ENCODE measurements around the gene MAST4. TPM values are rescaled to one million over a fixed set of nuclear protein-coding genes. Genes with fewer than 3 reads are reported as not detected.

MAST4 gene
- total RNA-seq, 2 donors from 2014 or later = 50.4 to 60.6 TPM

DNA sequence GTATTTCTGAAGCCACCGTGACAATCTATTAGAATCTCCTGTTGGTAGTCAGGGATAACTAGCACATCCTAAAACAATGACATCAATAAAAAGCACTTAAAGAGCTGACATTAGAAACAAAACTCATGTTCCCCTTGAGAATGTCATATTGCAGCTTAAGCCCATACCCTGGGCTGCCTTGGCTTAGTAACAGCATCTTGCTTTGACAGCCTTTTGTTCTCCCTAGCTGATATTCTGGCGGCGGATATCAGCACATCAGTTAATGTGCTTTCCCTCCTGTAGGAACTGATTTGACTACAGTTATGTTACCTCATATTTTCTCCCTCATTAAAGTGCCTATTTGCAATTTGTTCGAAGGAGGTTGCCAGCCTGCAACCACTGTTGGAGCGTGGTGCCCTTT, 386.3 kb downstream of the MAST4 start:
- DNase-seq (ENCODE audit: low spot score) = no peak
- Histone ChIP-seq H3K36me3 (no peaks in the 10 kb centered on the region), H3K9me3 (no peaks in the 10 kb centered on the region), H3K4me3 (no peak overlapping the region), H3K4me1 (peaks cover 0 to 38% of the 10 kb centered on the region in 2 donors), H3K27ac (peak overlapping the region in 1 of 2 donors; percentile 20), H3K27me3 (no peaks in the 10 kb centered on the region)
- TF ChIP-seq, protein P1, sequence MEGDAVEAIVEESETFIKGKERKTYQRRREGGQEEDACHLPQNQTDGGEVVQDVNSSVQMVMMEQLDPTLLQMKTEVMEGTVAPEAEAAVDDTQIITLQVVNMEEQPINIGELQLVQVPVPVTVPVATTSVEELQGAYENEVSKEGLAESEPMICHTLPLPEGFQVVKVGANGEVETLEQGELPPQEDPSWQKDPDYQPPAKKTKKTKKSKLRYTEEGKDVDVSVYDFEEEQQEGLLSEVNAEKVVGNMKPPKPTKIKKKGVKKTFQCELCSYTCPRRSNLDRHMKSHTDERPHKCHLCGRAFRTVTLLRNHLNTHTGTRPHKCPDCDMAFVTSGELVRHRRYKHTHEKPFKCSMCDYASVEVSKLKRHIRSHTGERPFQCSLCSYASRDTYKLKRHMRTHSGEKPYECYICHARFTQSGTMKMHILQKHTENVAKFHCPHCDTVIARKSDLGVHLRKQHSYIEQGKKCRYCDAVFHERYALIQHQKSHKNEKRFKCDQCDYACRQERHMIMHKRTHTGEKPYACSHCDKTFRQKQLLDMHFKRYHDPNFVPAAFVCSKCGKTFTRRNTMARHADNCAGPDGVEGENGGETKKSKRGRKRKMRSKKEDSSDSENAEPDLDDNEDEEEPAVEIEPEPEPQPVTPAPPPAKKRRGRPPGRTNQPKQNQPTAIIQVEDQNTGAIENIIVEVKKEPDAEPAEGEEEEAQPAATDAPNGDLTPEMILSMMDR (IDR thresholded peaks at IDR 0.05) = no peak

DNA sequence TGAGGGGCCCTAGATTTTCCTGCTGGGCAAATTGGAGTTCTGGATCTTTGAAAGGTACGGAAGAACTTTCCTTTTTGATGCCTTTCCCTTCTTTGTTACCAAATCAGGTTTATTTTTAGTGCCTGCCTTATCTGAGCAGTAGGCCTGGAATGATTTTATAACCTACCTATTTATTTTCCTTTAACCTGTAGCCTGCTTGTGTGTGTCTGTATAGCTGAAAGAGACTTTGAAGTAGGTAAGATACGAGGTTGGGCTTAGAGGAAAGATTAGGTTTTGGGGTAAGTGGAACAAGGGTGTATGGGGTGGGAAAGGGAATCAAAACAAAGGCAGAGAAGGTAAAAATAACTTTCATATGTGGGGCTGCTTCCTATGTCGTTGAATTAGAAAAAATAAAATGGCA, 389.2 kb downstream of the MAST4 start:
- Histone ChIP-seq H3K9me3 (no peaks in the 10 kb centered on the region), H3K27ac (no peak overlapping the region), H3K4me3 (no peak overlapping the region), H3K36me3 (no peaks in the 10 kb centered on the region), H3K4me1 (peaks cover 0 to 40% of the 10 kb centered on the region in 2 donors), H3K27me3 (no peaks in the 10 kb centered on the region)
- TF ChIP-seq, protein P1 (IDR thresholded peaks at IDR 0.05) = no peak
- DNase-seq (ENCODE audit: low spot score) = no peak

DNA sequence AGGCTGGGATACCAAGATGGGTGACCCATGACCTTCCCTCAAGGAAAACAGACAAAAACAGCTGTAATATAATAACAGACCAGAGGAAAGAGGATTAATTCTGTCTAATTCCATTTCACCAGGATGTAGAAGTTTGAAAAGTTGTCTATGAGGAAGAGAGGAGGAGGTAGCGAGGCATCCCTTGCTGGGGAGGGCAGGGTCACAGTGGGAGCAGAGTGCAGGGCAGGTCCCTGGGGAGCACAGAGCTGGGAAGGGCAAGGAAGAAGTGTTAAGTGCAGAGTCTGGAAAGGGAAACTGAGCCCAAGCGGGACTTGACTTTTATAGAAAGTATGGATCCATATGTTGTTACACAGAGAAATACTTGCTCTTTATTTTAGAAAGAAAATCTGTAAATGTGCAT, 389.8 kb downstream of the MAST4 start:
- Histone ChIP-seq H3K36me3 (no peaks in the 10 kb centered on the region), H3K27ac (no peak overlapping the region), H3K4me3 (no peak overlapping the region), H3K27me3 (no peaks in the 10 kb centered on the region), H3K9me3 (no peaks in the 10 kb centered on the region), H3K4me1 (peaks cover 0 to 34% of the 10 kb centered on the region in 2 donors)
- TF ChIP-seq, protein P1 (IDR thresholded peaks at IDR 0.05) = no peak
- DNase-seq (ENCODE audit: low spot score) = no peak

DNA sequence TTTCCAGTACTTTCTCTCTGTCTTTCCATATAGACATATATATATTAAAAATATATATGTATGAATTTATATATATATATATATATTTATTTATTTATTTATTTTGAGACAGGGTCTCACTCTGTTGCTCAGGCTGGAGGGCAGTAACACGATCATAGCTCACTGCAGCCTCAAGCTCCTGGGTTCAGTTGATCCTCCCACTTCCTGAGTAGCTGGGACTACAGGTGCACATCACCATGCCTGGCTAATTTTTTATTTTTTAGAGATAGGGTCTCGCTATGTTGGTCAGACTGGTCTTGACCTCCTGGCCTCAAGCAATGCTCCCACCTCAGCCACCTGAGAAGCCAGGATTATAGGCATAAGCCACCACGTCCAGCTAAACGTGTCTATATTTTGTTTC, 390.3 kb downstream of the MAST4 start:
- no peak for DNase-seq (ENCODE audit: low spot score)
- TF ChIP-seq, protein P1 (IDR thresholded peaks at IDR 0.05) = no peak
- no peak overlapping the region for H3K27ac ChIP-seq
- H3K4me1 ChIP-seq = peaks cover 0 to 29% of the 10 kb centered on the region in 2 donors
- no peaks in the 10 kb centered on the region for H3K27me3 ChIP-seq
- H3K36me3 ChIP-seq = no peaks in the 10 kb centered on the region
- no peak overlapping the region for H3K4me3 ChIP-seq
- H3K9me3 ChIP-seq = no peaks in the 10 kb centered on the region

DNA sequence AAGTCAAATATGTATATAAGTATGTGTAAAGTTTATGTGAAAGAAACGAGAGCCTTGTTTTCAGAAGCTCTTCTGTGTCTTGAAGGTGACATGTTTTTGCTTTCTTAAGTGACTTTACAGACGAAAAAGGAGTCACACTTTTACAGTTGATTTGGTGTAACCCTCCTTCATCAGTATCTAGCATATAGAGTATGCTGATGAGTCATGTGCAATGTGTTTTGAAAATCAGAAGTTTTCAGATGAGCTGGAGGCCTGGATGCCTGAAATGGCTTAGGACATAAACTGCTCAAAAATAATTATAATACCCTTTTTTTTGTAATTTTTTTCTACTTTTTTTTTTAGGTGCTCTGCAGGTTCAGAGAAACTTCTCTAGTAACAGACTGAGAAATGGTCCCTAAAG, 390.9 kb downstream of the MAST4 start:
- Histone ChIP-seq H3K9me3 (no peaks in the 10 kb centered on the region), H3K27ac (no peak overlapping the region), H3K4me1 (peaks cover 0 to 27% of the 10 kb centered on the region in 2 donors), H3K4me3 (no peak overlapping the region), H3K36me3 (no peaks in the 10 kb centered on the region), H3K27me3 (no peaks in the 10 kb centered on the region)
- TF ChIP-seq, protein P1 (IDR thresholded peaks at IDR 0.05) = no peak
- no peak for DNase-seq (ENCODE audit: low spot score)

DNA sequence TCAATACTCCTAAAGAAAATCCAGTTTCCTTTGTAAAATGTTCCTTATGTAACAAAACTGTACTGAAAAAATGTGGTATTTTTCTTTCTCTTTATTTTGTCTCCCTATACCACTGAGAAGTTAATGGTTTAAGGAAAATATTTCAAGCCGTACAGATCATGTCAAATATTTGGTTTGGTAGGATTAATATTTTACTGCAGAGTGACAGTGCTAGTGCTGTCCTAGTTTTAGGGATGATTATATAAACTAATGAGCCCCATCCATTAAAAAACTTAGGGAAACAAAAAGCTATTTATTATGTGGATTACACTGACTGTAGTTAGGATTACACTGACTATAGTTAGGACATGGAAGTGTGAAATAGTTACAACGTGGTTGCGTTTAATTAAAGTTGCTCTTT, 391.3 kb downstream of the MAST4 start:
- Histone ChIP-seq H3K4me1 (peaks cover 0 to 27% of the 10 kb centered on the region in 2 donors), H3K27me3 (no peaks in the 10 kb centered on the region), H3K4me3 (no peak overlapping the region), H3K9me3 (no peaks in the 10 kb centered on the region), H3K36me3 (no peaks in the 10 kb centered on the region), H3K27ac (no peak overlapping the region)
- no peak for DNase-seq (ENCODE audit: low spot score)
- TF ChIP-seq, protein P1 (IDR thresholded peaks at IDR 0.05) = no peak
